Measurements from ENCODE around the gene ANP32A. TPM values are rescaled to one million over a fixed set of nuclear protein-coding genes. Genes with fewer than 3 reads are reported as not detected.

Gene ANP32A
- total RNA-seq, 1 experiment from 2014 or later: 232 TPM

GRCh38 chr15:68781766-68782588 lies 38.7 kb downstream of the ANP32A start:
- DNase-seq (ENCODE audit: low spot score) (no peak), ATAC-seq (no peak)
- Mint-ChIP-seq H3K27ac (peak overlapping the region; percentile 76), H3K27me3 (ENCODE audit: low read depth) (no peaks in the 10 kb centered on the region), H3K36me3 (peaks cover 76% of the 10 kb centered on the region), H3K4me1 (peaks cover 33% of the 10 kb centered on the region), H3K4me3 (no peak overlapping the region), H3K9me3 (no peaks in the 10 kb centered on the region)
- CTCF ChIA-PET: interaction anchor here (0.8 to 6.8 kb wide), 2 partner anchors 13 to 93 kb away, joined by 3 to 72 read pairs; no protein-coding TSS in a partner anchor
- POLR2A ChIA-PET: no interaction called here
- TF ChIP-seq IRF1 (CRISPR knock-in tag; IDR thresholded peaks at IDR 0.05) (no peak), SMAD3 (CRISPR knock-in tag; IDR thresholded peaks at IDR 0.05; ENCODE audit: borderline replicate concordance) (no peak), AFF4 (CRISPR knock-in tag; IDR thresholded peaks at IDR 0.05; ENCODE audit: borderline replicate concordance) (no peak), TP53 (CRISPR knock-in tag; IDR thresholded peaks at IDR 0.05) (no peak), GABPB1 (CRISPR knock-in tag; IDR thresholded peaks at IDR 0.05) (no peak), CDX4 (CRISPR knock-in tag; IDR thresholded peaks at IDR 0.05; ENCODE audit: borderline replicate concordance) (no peak), ZMAT4 (CRISPR knock-in tag; IDR thresholded peaks at IDR 0.05) (no peak), MYBL2 (CRISPR knock-in tag; IDR thresholded peaks at IDR 0.05) (no peak)

- Mint-ChIP-seq H3K27ac (no peak overlapping the region), H3K4me3 (no peak overlapping the region), H3K36me3 (peaks cover 71% of the 10 kb centered on the region), H3K27me3 (ENCODE audit: low read depth) (no peaks in the 10 kb centered on the region), H3K4me1 (peaks cover 37% of the 10 kb centered on the region), H3K9me3 (no peaks in the 10 kb centered on the region)
- ATAC-seq: no peak
- POLR2A ChIA-PET: no interaction called here
- CTCF ChIA-PET: interaction anchor here (0.8 to 6.8 kb wide), 2 partner anchors 14 to 94 kb away, joined by 3 to 72 read pairs; no protein-coding TSS in a partner anchor
- DNase-seq (ENCODE audit: low spot score): no peak
- TF ChIP-seq CTCF (IDR thresholded peaks at IDR 0.05) (no peak), ELF4 (CRISPR knock-in tag; IDR thresholded peaks at IDR 0.05; ENCODE audit: low read depth) (no peak), CDX4 (CRISPR knock-in tag; IDR thresholded peaks at IDR 0.05; ENCODE audit: borderline replicate concordance) (no peak), SMAD4 (CRISPR knock-in tag; IDR thresholded peaks at IDR 0.05) (no peak), ATF2 (CRISPR knock-in tag; IDR thresholded peaks at IDR 0.05; ENCODE audit: borderline replicate concordance, low read depth) (no peak), ARID4B (CRISPR knock-in tag; IDR thresholded peaks at IDR 0.05; ENCODE audit: borderline replicate concordance) (no peak), MAX (CRISPR knock-in tag; IDR thresholded peaks at IDR 0.05) (no peak)
Observed at GRCh38 chr15:68781217-68781616, 39.5 kb downstream of the ANP32A start.
